ENCODE data around the gene TNKS1BP1.
"Not testable (repeated sequence)": the region's sequence is repeated elsewhere in the genome, so short reads cannot be mapped to it uniquely, and the experiment has no call there.

The TNKS1BP1 gene

DNA sequence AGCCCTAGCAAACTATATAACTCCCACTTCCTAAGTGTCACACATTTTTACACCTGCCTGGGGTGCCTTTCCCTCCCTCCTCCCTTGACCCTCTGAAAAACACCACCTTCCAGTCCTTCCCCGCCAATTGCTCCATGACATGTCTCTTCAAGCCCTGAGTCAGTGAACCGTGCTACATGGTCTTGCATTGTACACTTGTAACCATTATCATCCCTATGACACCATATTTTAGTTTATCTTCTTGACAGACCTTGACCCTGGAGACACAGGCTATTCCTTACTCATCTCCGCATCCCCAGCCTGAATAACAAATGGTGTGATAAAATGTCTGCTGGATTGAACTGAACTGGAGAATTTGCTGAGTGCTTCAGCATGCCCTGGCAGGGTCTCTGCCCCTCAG lies 36.9 kb downstream of the TNKS1BP1 start:
- Mint-ChIP-seq H3K4me3 (no peak overlapping the region), H3K27me3 (peaks cover 2% of the 10 kb centered on the region), H3K27ac (no peak overlapping the region), H3K9me3 (no peaks in the 10 kb centered on the region), H3K36me3 (ENCODE audit: low read depth) (no peaks in the 10 kb centered on the region), H3K4me1 (no peaks in the 10 kb centered on the region)
- DNase-seq = no peak
- no peak for ATAC-seq

GRCh38 chr11:57283231-57283990 lies 41.3 kb downstream of the TNKS1BP1 start:
- no peak overlapping the region for H3K4me3 Mint-ChIP-seq
- DNase-seq = no peak
- no peaks in the 10 kb centered on the region for H3K36me3 Mint-ChIP-seq (ENCODE audit: low read depth)
- no peaks in the 10 kb centered on the region for H3K4me1 Mint-ChIP-seq
- H3K9me3 Mint-ChIP-seq = no peaks in the 10 kb centered on the region
- peak; percentile 28 for ATAC-seq
- peaks cover 5% of the 10 kb centered on the region for H3K27me3 Mint-ChIP-seq
- H3K27ac Mint-ChIP-seq = no peak overlapping the region

DNA sequence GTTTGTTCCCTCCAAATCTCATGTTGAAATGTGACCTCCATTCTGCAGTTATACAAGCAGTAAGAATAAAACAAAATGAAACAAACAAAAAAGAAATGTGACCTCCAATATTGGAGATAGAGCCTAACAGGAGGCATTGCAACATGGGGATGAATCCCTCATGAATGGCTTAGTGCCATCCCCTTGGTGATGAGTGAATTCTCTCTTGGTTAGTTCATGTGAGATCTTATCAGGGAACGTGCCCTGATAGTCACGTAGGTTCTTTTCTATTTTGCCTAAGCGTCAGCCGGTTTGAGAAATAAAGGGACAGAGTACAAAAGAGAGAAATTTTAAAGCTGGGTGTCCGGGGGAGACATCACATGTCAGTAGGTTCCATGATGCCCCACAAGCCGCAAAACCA lies 43.2 kb downstream of the TNKS1BP1 start:
- not testable (repeated sequence) for ATAC-seq; H3K4me3 Mint-ChIP-seq; H3K9me3 Mint-ChIP-seq; H3K36me3 Mint-ChIP-seq (ENCODE audit: low read depth); DNase-seq; H3K27ac Mint-ChIP-seq; H3K4me1 Mint-ChIP-seq
- H3K27me3 Mint-ChIP-seq = peaks cover 18% of the 10 kb centered on the region

GRCh38 chr11:57279116-57279515 lies 45.6 kb downstream of the TNKS1BP1 start:
- Mint-ChIP-seq H3K36me3 (ENCODE audit: low read depth) (peaks cover 1% of the 10 kb centered on the region), H3K27ac (no peak overlapping the region), H3K4me3 (no peak overlapping the region), H3K9me3 (peaks cover 3% of the 10 kb centered on the region), H3K27me3 (peaks cover 24% of the 10 kb centered on the region), H3K4me1 (peaks cover 4% of the 10 kb centered on the region)
- ATAC-seq (no peak), DNase-seq (no peak)

DNA sequence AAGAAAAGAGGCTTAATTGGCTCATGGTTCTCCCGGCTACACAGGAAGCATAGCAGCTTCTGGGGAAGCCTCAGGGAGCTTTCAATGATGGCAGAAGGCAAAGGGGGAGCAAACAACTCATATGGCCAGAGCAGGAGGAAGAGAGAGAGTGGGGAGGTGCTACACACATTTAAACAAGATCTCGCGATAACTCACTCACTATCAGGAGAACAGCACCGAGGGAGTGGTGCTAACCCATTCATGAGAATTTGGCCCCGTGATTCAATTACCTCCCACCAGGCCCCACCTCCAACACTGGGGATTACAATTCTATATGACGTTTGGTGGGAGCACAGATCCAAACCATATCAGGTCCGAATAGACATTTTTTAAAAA lies 46.0 kb downstream of the TNKS1BP1 start:
- Mint-ChIP-seq H3K27me3 (peaks cover 24% of the 10 kb centered on the region), H3K4me1 (peaks cover 4% of the 10 kb centered on the region), H3K4me3 (no peak overlapping the region), H3K27ac (no peak overlapping the region), H3K9me3 (peaks cover 3% of the 10 kb centered on the region), H3K36me3 (ENCODE audit: low read depth) (peaks cover 2% of the 10 kb centered on the region)
- DNase-seq = no peak
- no peak for ATAC-seq

DNA sequence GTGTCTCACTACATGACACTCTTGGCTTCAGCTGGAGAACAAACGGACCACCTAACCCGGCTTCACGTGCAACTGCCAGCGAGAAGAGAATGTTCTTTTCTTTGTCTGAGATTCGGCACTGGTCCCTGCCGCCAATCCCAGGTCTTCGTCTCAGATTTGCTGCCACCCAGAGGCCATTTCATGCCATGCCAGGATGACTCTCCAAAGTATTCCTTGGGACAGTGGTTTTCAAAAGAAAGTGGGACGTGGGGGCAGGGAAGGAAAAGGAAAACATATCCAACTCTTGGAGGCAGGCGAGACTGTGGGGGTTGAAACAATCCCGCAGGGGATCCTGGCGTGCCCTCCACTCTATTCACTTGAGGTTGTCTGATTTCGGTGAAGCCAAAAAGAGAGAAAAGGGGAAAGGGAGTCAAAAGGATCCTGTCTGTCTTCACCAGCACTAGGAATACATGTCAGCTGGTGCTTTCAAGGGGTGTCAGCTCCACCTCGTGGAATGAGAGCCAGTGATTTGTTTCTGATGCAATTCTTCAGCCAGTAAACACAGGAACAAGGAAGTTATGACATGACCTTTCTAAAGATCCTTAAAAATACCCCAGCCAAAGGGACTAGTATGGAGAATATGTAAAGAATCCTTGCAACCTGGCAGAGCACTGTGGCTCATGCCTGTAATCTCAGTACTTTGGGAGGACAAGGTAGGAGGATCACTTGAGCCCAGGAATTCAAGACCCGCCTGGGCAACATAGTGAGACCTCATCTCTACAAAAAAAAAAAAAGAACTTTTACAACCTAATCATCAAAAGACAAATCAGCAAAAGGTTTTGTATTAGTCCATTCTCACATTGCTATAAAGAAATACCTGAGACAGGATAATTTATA lies 46.7 kb downstream of the TNKS1BP1 start:
- Mint-ChIP-seq H3K27me3 (peaks cover 24% of the 10 kb centered on the region), H3K4me1 (peaks cover 4% of the 10 kb centered on the region), H3K4me3 (no peak overlapping the region), H3K27ac (no peak overlapping the region), H3K36me3 (ENCODE audit: low read depth) (peaks cover 2% of the 10 kb centered on the region), H3K9me3 (peaks cover 8% of the 10 kb centered on the region)
- DNase-seq = peak; percentile 46
- ATAC-seq = peak; percentile 46

DNA sequence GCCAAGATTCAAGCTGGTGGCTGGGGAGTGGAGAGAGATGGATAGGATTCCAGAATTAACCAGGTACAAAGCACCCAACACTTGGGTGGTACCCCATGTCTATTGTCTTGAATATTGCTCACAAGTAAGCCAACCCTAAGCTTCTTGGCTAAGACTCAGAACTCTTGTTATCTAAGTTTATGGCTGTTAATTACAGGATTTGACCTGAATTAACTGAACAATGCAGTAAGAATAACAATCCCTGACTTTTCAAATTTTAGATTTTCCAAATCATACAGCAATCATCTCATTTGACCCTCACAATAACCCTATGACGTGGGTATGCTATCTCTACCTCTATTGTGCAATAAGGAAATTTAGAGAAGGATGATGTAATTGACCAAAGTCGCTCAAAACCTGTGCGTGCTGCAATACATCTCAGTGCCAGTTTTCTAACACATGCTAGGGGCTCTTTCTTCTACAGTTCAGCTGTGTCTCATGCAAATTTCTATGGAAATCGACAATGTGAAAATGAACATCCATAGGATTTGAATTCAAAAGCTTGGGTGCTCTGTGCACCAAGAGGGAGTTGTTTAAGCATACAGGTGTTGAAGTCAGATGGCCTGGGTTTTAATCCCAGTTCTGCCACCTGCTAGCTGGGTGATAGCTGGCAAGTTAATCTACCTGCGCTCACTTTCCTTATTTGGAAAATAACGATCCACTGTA lies 47.6 kb downstream of the TNKS1BP1 start:
- no peak overlapping the region for H3K4me3 Mint-ChIP-seq
- peaks cover 4% of the 10 kb centered on the region for H3K4me1 Mint-ChIP-seq
- H3K27me3 Mint-ChIP-seq = peaks cover 24% of the 10 kb centered on the region
- ATAC-seq (no peak), DNase-seq (no peak)
- H3K36me3 Mint-ChIP-seq (ENCODE audit: low read depth) = peaks cover 2% of the 10 kb centered on the region
- H3K9me3 Mint-ChIP-seq = peaks cover 11% of the 10 kb centered on the region
- H3K27ac Mint-ChIP-seq = no peak overlapping the region

- H3K4me3 Mint-ChIP-seq = no peak overlapping the region
- peaks cover 2% of the 10 kb centered on the region for H3K36me3 Mint-ChIP-seq (ENCODE audit: low read depth)
- ATAC-seq (no peak), DNase-seq (no peak)
- peaks cover 4% of the 10 kb centered on the region for H3K4me1 Mint-ChIP-seq
- H3K27me3 Mint-ChIP-seq = peaks cover 24% of the 10 kb centered on the region
- peaks cover 11% of the 10 kb centered on the region for H3K9me3 Mint-ChIP-seq
- no peak overlapping the region for H3K27ac Mint-ChIP-seq
Observed at GRCh38 chr11:57276169-57276970, 48.4 kb downstream of the TNKS1BP1 start.

DNA sequence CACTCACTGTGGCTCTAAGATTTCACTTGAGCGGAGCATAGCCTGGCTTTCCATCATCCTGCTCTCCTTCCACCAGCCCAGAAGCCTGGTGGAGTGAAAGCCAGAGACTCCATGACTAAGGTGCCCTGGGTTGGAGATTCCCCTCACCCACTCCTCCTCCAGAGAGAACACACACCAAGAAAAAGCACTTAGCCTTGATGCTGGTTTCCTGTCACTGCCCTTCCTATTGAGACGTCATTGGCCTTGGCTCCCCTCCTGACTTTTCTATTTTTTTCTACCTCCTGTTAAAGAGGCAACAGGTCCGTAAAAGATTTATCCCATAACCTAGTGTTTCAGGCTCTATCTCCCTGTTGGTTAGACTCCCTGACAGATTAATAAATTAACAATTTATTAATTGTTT lies 49.2 kb downstream of the TNKS1BP1 start:
- no peak overlapping the region for H3K4me3 Mint-ChIP-seq
- no peak for DNase-seq
- H3K27ac Mint-ChIP-seq = no peak overlapping the region
- ATAC-seq = no peak
- peaks cover 2% of the 10 kb centered on the region for H3K36me3 Mint-ChIP-seq (ENCODE audit: low read depth)
- H3K27me3 Mint-ChIP-seq = peaks cover 24% of the 10 kb centered on the region
- peaks cover 11% of the 10 kb centered on the region for H3K9me3 Mint-ChIP-seq
- peaks cover 4% of the 10 kb centered on the region for H3K4me1 Mint-ChIP-seq

- no peak overlapping the region for H3K4me3 Mint-ChIP-seq
- H3K4me1 Mint-ChIP-seq = peaks cover 4% of the 10 kb centered on the region
- H3K36me3 Mint-ChIP-seq (ENCODE audit: low read depth) = peaks cover 2% of the 10 kb centered on the region
- H3K27me3 Mint-ChIP-seq = peaks cover 24% of the 10 kb centered on the region
- ATAC-seq (no peak), DNase-seq (no peak)
- H3K27ac Mint-ChIP-seq = no peak overlapping the region
- H3K9me3 Mint-ChIP-seq = peaks cover 11% of the 10 kb centered on the region
Observed at GRCh38 chr11:57274904-57275498, 49.8 kb downstream of the TNKS1BP1 start.

DNA sequence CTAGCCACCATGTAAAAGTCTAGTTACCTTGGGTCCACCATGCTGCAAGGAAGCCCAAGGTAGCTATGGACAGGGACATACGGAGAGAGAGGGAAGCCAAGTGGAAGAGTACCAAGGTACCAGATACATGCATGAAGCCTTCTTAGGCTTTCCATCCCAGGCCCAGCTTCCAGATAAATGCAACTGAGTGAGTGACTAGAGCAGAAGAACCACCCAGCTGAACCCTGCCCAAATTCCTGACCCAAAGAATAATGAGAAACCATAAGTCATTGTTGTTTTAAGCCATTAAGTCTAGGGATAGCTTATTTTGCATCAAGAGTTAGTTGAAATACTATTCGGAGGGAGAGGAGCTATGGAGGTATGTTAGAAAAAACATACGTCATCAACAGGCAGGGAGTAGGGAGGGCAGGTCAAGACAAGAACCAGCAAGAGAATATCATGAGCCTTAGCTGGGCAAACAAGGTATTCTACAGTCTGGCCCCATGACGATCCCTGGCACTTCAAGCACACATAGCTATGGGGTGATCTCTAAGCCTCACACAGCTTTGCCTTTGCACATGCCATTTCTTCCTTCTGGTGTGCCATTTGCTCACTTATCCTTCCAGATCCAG lies 51.2 kb downstream of the TNKS1BP1 start:
- no peak overlapping the region for H3K4me3 Mint-ChIP-seq
- H3K4me1 Mint-ChIP-seq = peaks cover 4% of the 10 kb centered on the region
- ATAC-seq (no peak), DNase-seq (no peak)
- H3K9me3 Mint-ChIP-seq = peaks cover 11% of the 10 kb centered on the region
- peaks cover 21% of the 10 kb centered on the region for H3K27me3 Mint-ChIP-seq
- no peak overlapping the region for H3K27ac Mint-ChIP-seq
- peaks cover 2% of the 10 kb centered on the region for H3K36me3 Mint-ChIP-seq (ENCODE audit: low read depth)

DNA sequence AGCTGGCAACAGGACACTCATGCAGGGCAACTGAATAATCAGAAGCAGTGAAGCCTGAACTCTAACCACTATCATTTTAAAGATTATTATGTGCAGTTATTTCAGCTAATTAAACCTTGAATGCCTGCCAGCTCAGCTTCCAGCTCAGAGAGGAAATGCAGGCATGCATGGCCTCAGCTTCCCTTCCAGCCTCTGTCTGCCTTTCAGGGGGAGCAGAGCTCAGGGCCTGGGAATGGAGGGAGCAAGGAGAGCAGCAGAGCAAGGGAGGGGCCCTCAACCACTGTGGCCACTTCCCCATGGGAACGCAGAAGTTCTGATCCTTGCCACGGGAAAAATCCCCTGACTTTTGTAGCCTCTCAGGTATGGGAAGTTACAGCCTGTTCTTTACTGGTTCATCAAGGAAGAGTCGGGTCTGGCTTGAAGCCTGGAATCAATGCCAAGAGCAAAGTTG lies 55.2 kb downstream of the TNKS1BP1 start:
- ATAC-seq (no peak), DNase-seq (no peak)
- peaks cover 2% of the 10 kb centered on the region for H3K36me3 Mint-ChIP-seq (ENCODE audit: low read depth)
- peaks cover 14% of the 10 kb centered on the region for H3K27me3 Mint-ChIP-seq
- no peak overlapping the region for H3K27ac Mint-ChIP-seq
- H3K9me3 Mint-ChIP-seq = peaks cover 30% of the 10 kb centered on the region
- H3K4me1 Mint-ChIP-seq = no peaks in the 10 kb centered on the region
- no peak overlapping the region for H3K4me3 Mint-ChIP-seq

DNA sequence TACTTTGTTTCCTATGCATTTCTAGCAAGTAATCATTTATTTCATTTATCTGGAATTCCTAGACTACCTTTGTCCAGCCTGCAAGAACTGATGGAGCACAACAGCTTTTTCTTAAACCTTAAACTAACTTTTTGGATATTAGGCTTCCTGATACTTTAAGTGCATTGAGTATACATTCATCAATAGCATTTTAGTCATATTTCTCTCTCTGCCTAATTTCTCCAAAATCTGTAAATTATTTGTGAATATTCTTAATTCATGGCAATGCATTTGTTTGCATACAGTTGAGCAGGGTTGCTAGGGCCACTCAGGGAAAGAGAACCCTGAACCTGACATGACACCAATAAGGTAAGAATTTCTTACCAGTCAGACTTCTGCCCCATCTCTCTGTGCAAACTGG lies 58.6 kb downstream of the TNKS1BP1 start:
- Mint-ChIP-seq H3K27me3 (peaks cover 23% of the 10 kb centered on the region), H3K36me3 (ENCODE audit: low read depth) (no peaks in the 10 kb centered on the region), H3K27ac (no peak overlapping the region), H3K9me3 (peaks cover 19% of the 10 kb centered on the region), H3K4me1 (no peaks in the 10 kb centered on the region), H3K4me3 (no peak overlapping the region)
- no peak for DNase-seq
- ATAC-seq = no peak

All from activated naive CD8-positive, alpha-beta T cell treated with anti-CD3 and anti-CD28 coated beads, Interleukin-2, amount 50 U/mL, for 24 hours (primary cell).